Measurements from ENCODE around the gene ZDHHC16. TPM values are rescaled to one million over a fixed set of nuclear protein-coding genes. Genes with fewer than 3 reads are reported as not detected.

The ZDHHC16 gene
- polyA plus RNA-seq, 1 donor (not counting 4 experiments of a cell fraction or from before 2014, with no cell fraction given), result 67.8 TPM

- no peak for TF ChIP-seq EZH2 (IDR thresholded peaks at IDR 0.05; ENCODE audit: low read length)
- TF ChIP-seq, protein P1, sequence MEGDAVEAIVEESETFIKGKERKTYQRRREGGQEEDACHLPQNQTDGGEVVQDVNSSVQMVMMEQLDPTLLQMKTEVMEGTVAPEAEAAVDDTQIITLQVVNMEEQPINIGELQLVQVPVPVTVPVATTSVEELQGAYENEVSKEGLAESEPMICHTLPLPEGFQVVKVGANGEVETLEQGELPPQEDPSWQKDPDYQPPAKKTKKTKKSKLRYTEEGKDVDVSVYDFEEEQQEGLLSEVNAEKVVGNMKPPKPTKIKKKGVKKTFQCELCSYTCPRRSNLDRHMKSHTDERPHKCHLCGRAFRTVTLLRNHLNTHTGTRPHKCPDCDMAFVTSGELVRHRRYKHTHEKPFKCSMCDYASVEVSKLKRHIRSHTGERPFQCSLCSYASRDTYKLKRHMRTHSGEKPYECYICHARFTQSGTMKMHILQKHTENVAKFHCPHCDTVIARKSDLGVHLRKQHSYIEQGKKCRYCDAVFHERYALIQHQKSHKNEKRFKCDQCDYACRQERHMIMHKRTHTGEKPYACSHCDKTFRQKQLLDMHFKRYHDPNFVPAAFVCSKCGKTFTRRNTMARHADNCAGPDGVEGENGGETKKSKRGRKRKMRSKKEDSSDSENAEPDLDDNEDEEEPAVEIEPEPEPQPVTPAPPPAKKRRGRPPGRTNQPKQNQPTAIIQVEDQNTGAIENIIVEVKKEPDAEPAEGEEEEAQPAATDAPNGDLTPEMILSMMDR (optimal IDR thresholded peaks at IDR 0.05 in 1 of 3, IDR thresholded peaks at IDR 0.05 in 1 of 3, conservative IDR thresholded peaks at IDR 0.05 in 1 of 3; ENCODE audit: extremely low read depth in 1 of 3, insufficient read depth in 2 of 3, low read length in 3 of 3), result peak in 1 of 3 experiments; percentile 4
- no peak overlapping the region for H3K27ac ChIP-seq (ENCODE audit: control insufficient read depth, insufficient read depth, low read length)
- H3K9me3 ChIP-seq (ENCODE audit: control insufficient read depth, low read depth, low read length), result no peaks in the 10 kb centered on the region
- H4K20me1 ChIP-seq (ENCODE audit: control insufficient read depth, extremely low read depth, insufficient read depth, low read length), result no peaks in the 10 kb centered on the region
- H3K79me2 ChIP-seq (ENCODE audit: control insufficient read depth, insufficient read depth, low read length), result peaks cover 23% of the 10 kb centered on the region
- no peaks in the 10 kb centered on the region for H3K4me1 ChIP-seq (ENCODE audit: control insufficient read depth, extremely low read depth, insufficient read depth, low read length)
- no peak overlapping the region for H3K9ac ChIP-seq (ENCODE audit: control insufficient read depth, extremely low read depth, insufficient read depth, low read length)
- dilution Hi-C loops (cut with MboI; ENCODE audit: extremely low pct_ligation_motif_present, low sequenced_read_pairs), result no loop called here
- H2AFZ ChIP-seq (ENCODE audit: control insufficient read depth, low read length), result no peak overlapping the region
- no peak for FAIRE-seq
- H3K4me2 ChIP-seq (ENCODE audit: control insufficient read depth, extremely low read depth, insufficient read depth, low read depth, low read length), result no peak overlapping the region
- H3K4me3 ChIP-seq (ENCODE audit: control insufficient read depth in 2 of 3, extremely low read depth in 1 of 3, insufficient read depth in 2 of 3, low read depth in 1 of 3, low read length in 3 of 3), result no peak overlapping the region
- DNase-seq (ENCODE audit: low read depth, low spot score), result no peak
- H3K9me1 ChIP-seq (ENCODE audit: control insufficient read depth, extremely low read depth, insufficient read depth, low read length), result no peaks in the 10 kb centered on the region
- no peaks in the 10 kb centered on the region for H3K27me3 ChIP-seq (ENCODE audit: control insufficient read depth, extremely low read depth, insufficient read depth, low read length)
- peaks cover 23 to 47% of the 10 kb centered on the region in 2 experiments for H3K36me3 ChIP-seq (ENCODE audit: control insufficient read depth in 2 of 2, extremely low read depth in 1 of 2, insufficient read depth in 2 of 2, low read length in 2 of 2)
Measured at GRCh38 chr10:97434055-97434454, 11.9 kb upstream of the ZDHHC16 start.

DNA sequence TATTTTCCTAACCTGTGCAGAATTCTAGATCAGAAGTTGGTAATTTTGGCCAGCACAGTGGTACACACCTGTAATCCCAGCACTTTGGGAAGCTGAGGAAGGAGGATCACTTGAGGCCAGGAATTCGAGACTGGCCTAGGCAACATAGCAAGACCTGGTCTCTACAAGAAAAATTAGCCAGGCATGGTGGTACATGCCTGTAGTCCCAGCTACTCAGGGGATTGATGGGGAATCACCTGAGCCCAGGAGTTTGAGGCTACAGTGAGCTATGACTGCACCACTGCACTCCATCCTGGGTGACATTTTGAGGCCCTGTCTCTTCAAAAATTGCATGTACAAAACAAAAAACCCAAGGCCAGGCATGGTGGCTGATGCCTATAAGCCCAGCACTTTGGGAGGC is 11.4 kb upstream of the ZDHHC16 start:
- no peak for DNase-seq (ENCODE audit: low read depth, low spot score)
- no peaks in the 10 kb centered on the region for H4K20me1 ChIP-seq (ENCODE audit: control insufficient read depth, extremely low read depth, insufficient read depth, low read length)
- FAIRE-seq, result no peak
- H2AFZ ChIP-seq (ENCODE audit: control insufficient read depth, low read length), result no peak overlapping the region
- H3K27me3 ChIP-seq (ENCODE audit: control insufficient read depth, extremely low read depth, insufficient read depth, low read length), result no peaks in the 10 kb centered on the region
- H3K4me3 ChIP-seq (ENCODE audit: control insufficient read depth in 2 of 3, extremely low read depth in 1 of 3, insufficient read depth in 2 of 3, low read depth in 1 of 3, low read length in 3 of 3), result no peak overlapping the region
- peaks cover 25 to 46% of the 10 kb centered on the region in 2 experiments for H3K36me3 ChIP-seq (ENCODE audit: control insufficient read depth in 2 of 2, extremely low read depth in 1 of 2, insufficient read depth in 2 of 2, low read length in 2 of 2)
- no peak overlapping the region for H3K27ac ChIP-seq (ENCODE audit: control insufficient read depth, insufficient read depth, low read length)
- H3K4me2 ChIP-seq (ENCODE audit: control insufficient read depth, extremely low read depth, insufficient read depth, low read depth, low read length), result no peak overlapping the region
- H3K79me2 ChIP-seq (ENCODE audit: control insufficient read depth, insufficient read depth, low read length), result peaks cover 18% of the 10 kb centered on the region
- H3K4me1 ChIP-seq (ENCODE audit: control insufficient read depth, extremely low read depth, insufficient read depth, low read length), result no peaks in the 10 kb centered on the region
- TF ChIP-seq, protein P1 (optimal IDR thresholded peaks at IDR 0.05 in 1 of 3, IDR thresholded peaks at IDR 0.05 in 1 of 3, conservative IDR thresholded peaks at IDR 0.05 in 1 of 3; ENCODE audit: extremely low read depth in 1 of 3, insufficient read depth in 2 of 3, low read length in 3 of 3), result no peak
- TF ChIP-seq EZH2 (IDR thresholded peaks at IDR 0.05; ENCODE audit: low read length), result no peak
- no peak overlapping the region for H3K9ac ChIP-seq (ENCODE audit: control insufficient read depth, extremely low read depth, insufficient read depth, low read length)
- dilution Hi-C loops (cut with MboI; ENCODE audit: extremely low pct_ligation_motif_present, low sequenced_read_pairs), result no loop called here
- H3K9me1 ChIP-seq (ENCODE audit: control insufficient read depth, extremely low read depth, insufficient read depth, low read length), result no peaks in the 10 kb centered on the region
- H3K9me3 ChIP-seq (ENCODE audit: control insufficient read depth, low read depth, low read length), result no peaks in the 10 kb centered on the region
